ENCODE measurements around the gene DYNLL1.

- no peak for TF ChIP-seq POLR2A (IDR thresholded peaks at IDR 0.05)
- TF ChIP-seq CTCF (IDR thresholded peaks at IDR 0.05) = no peak
Measured at GRCh38 chr12:120514002-120514401, 18.1 kb downstream of the DYNLL1 start.
